ENCODE measurements around the gene NPY5R.

The NPY5R gene

GRCh38 chr4:163343604-163344146 is at the start of gene NPY5R:
Gene NPY5R (plus strand): TSS chr4:163343892. CDS start chr4:163350274, 6,382 bp downstream.
- no peak for DNase-seq (ENCODE audit: low spot score)

DNA sequence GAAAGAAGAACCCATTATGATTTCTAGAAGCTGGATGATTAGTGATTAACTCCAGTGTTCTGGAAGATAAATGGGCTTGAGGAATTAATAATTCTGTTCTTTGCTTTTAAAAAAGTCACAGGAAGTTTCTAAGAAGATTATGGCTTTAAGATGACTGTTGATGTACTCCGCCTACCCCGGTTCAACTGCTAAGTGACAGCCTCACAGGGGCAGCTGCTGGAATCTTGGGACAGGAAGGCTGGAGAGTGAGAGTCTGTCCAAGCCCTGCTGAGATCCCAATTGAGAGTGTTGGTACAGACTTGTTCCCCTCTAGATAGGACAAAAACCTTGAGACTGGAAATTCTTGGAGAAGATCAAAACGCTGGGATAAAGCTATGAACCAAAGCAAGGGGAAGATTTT is 48.6 kb upstream of the NPY5R start:
- DNase-seq (ENCODE audit: low spot score), result no peak

DNA sequence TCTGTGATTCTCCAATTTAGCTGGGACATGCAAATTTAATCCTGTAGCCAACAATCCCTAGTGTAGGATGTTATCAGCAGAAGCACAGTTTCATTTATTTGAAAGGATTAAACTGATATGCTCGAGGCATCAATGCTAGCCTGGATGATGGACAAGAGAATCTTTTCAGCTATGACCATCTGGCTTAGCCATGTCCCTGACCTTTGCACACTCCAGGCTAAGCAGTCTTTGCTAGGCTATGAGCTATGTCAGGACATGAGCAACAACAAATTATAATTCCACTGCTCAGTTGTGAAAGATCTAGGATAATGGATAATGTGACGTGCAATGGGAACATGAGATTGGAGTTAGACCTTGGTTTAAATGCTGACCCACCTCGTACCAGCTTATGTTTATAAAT is 43.2 kb upstream of the NPY5R start:
- DNase-seq (ENCODE audit: low spot score), result no peak

DNA sequence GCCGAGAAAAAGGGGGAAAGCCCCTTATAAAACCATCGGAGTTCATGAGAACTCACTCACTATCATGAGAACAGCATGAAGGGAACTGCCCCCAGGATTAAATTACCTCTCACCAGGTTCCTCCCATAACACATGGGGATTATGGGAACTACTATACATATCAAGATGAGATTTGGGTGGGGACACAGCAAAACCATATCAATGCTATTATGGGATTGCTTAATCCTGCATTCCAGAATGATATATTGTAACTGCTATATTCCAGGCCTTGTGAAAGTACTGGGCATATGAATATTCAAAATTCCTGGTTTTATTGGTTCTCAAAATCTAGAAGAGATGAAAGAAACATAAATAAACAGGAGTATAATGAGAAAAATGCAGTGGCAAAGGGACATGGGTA is 40.6 kb upstream of the NPY5R start:
- DNase-seq (ENCODE audit: low spot score), result no peak

DNA sequence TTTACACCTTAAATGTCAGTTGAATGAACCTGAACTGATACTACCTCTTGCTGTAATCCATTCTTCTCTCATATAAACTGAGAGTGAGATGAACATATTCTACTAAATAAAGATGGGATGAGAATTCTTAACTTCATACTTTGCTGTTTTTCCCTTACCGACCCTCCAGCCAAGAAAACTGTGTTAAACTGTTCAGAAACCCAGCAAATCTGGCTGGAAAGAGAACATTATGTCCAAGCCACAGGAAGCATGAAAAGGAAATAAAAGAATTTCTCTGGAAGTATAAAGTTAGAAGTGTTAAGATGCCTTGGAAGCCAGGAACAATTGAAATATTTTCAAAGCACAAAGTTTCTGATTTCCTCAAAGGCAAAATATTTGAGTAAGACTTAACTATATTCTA is 34.2 kb upstream of the NPY5R start:
- no peak for DNase-seq (ENCODE audit: low spot score)

- DNase-seq (ENCODE audit: low spot score), result no peak
Measured at GRCh38 chr4:163317110-163317509, 26.6 kb upstream of the NPY5R start.

GRCh38 chr4:163330916-163331628 is 12.6 kb upstream of the NPY5R start:
- no peak for DNase-seq (ENCODE audit: low spot score)

DNA sequence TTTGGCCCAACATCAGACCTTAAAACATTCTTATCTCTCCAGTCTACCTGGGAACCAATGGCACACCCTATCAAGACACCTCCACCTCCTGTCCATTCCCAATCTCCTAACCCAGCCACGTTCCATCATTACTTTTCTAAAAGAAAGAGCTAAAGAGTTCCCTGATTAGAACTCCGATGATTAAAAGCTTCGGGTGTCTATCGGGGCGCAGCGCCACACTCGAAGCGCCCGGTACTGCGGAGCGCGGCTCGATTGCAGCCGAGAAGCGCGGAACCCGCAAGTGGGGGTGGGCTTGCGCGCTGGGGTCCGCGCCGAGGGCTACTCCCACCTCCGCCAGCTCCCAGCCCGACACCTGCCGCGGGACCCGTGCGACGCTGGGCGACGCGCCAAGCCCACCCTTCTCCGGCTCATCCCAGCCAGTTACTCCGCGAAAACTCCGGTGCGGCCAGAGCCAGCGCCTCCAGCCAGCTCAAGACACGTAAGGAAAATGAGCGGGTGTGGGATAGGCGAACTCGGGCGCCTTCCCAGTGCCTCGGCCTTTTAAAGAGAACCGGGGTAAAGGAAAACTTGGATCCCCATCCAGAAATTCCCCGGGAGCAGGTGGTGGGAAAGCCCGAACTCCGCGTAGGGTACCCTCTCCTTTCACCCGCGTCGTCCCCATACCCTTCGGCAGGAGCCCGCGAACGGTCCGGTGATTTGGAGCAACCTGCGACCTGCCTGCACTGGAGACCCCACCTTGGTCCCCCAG is 11.9 kb upstream of the NPY5R start:
- no peak for DNase-seq (ENCODE audit: low spot score)

- DNase-seq (ENCODE audit: low spot score), result no peak
Measured at GRCh38 chr4:163332526-163333406, 10.9 kb upstream of the NPY5R start, which contains the start of gene NPY1R. Gene NPY1R (minus strand): TSS chr4:163332596. CDS start chr4:163326554, 6,042 bp downstream.

- no peak for DNase-seq (ENCODE audit: low spot score)
Measured at GRCh38 chr4:163335384-163335783, 8.3 kb upstream of the NPY5R start.

GRCh38 chr4:163344147-163345125 is 744 bp downstream of the NPY5R start:
- DNase-seq (ENCODE audit: low spot score), result no peak

GRCh38 chr4:163350672-163351071 is 7.0 kb downstream of the NPY5R start:
- DNase-seq (ENCODE audit: low spot score), result no peak

GRCh38 chr4:163353054-163353453 is 9.4 kb downstream of the NPY5R start:
- no peak for DNase-seq (ENCODE audit: low spot score)

- no peak for DNase-seq (ENCODE audit: low spot score)
Measured at GRCh38 chr4:163356104-163356503, 12.4 kb downstream of the NPY5R start.

DNA sequence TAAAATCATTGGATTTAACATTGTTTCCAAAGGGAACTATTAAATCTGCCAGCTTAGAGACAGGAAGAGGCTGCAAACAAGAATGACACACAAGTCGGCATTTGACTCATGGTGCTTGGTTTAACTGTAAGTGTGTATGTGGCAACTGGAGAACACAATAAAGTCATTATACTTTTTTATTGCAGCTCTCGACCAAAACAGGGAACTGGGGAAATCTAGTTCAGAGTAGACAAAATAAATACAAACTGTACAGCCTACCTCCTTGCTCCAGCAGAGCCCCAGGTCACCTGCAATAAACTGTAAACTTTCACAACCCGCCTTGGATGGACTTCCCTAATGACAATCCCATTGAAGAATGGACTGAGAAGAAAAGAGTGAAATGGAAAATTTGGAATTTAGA is 24.0 kb downstream of the NPY5R start:
- no peak for DNase-seq (ENCODE audit: low spot score)

GRCh38 chr4:163372029-163372428 is 28.3 kb downstream of the NPY5R start:
- no peak for DNase-seq (ENCODE audit: low spot score)

DNA sequence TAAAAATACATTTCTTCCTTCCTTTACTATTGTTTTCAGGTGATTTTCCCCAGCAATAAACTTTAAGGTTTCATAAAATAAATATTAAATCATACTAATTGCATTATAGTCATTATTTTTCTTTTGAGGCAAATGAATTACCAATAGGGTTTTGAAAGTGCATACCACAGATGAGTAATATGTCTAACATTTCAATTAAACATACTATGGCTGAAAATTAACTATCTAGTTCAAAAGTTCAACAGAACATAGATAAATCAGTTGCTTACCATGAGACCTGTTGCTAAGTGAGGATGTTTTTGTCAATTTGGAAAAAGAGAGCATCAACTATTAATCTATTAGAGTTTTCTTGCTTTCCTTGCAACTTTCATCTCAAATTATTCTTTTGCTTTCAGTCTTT is 35.0 kb downstream of the NPY5R start:
- DNase-seq (ENCODE audit: low spot score), result no peak

GRCh38 chr4:163380703-163381102 is 37.0 kb downstream of the NPY5R start:
- DNase-seq (ENCODE audit: low spot score), result no peak

- no peak for DNase-seq (ENCODE audit: low spot score)
Measured at GRCh38 chr4:163382178-163382869, 38.6 kb downstream of the NPY5R start.

DNA sequence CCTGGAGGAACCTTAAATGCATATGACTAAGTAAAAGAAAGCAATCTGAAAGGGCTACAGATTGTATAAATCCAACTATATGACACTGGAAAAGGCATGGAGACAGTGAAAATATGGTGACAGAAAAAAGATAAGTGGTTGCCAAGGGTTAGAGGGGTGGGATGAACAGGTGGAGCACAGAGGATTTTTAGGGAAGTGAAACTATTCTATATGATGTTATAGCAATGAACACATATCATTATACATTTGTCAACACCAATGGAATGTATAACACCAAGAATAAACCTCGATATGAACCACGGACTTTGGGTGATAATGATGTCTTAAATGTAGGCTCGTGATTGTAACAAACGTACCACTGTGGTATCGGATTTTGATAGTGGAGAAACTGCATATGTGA is 40.7 kb downstream of the NPY5R start:
- no peak for DNase-seq (ENCODE audit: low spot score)
